Prostate gland (tissue), 2 donors: Measurements from ENCODE around the gene ZSWIM1. TPM values are rescaled to one million over a fixed set of nuclear protein-coding genes. Genes with fewer than 3 reads are reported as not detected.

Source experiments
- DNase-seq: peaks from one replicate; pipeline ENCODE4 v3.0.0-alpha.2; 2019; ENCODE audit warnings: low spot score
- H3K27ac ChIP-seq, 2 donors: fragments of 200-600 bp; sonication (generic); 2 replicates each; pipeline ENCODE4 v1.5.1; 2017 to 2019
- H3K27me3 ChIP-seq: fragments of 200-600 bp; sonication (generic); replicated peaks from 2 replicates; pipeline ENCODE4 v1.5.1; 2019; ENCODE audit not compliant: insufficient read depth
- H3K36me3 ChIP-seq, 2 donors: fragments of 200-600 bp; sonication (generic); 1 replicate in 1 of 2; 2 replicates in 1 of 2; pipeline versions ENCODE4 v1.5.1 to v1.8.1; 2017 to 2019
- H3K4me1 ChIP-seq: fragments of 200-600 bp; sonication (generic); replicated peaks from 2 replicates; pipeline ENCODE4 v1.5.1; 2019
- H3K4me3 ChIP-seq, 2 donors: fragments of 200-600 bp; sonication (generic); 2 replicates each; pipeline ENCODE4 v1.5.1; 2017 to 2019
- H3K9me3 ChIP-seq: fragments of 200-600 bp; sonication (generic); 2 replicates; pipeline ENCODE4 v1.5.1; 2017
- CTCF ChIP-seq, 4 experiments: fragments of 200-600 bp in 2 of 4; fragments of 450-650 bp in 2 of 4; sonication (generic) in 2 of 4; IDR thresholded peaks; 1 replicate in 3 of 4; 2 replicates in 1 of 4; pipeline ENCODE4 v1.5.1; 2016 to 2019; ENCODE audit warnings: antibody characterized with exemption in 4 of 4, mild to moderate bottlenecking in 2 of 4, moderate library complexity in 2 of 4
- POLR2A ChIP-seq: fragments of 450-650 bp; IDR thresholded peaks from one replicate; pipeline ENCODE4 v1.6.1; 2016; ENCODE audit warnings: antibody characterized with exemption, mild to moderate bottlenecking
- POLR2AphosphoS5 ChIP-seq: sonication (generic); formaldehyde crosslinking; IDR thresholded peaks from one replicate; pipeline ENCODE4 v1.6.1; 2017; ENCODE audit warnings: antibody characterized with exemption
- WGBS: methylation state at CpG from one replicate; pipeline ENCODE4 v1.1.5; 2018; 5-methylcytosine and 5-hydroxymethylcytosine counted together
- intact Hi-C: fragments of 100-400 bp; cut with DNase I; formaldehyde crosslinking; loops from one replicate; pipeline ENCODE4 v1.14.2; 2022
- total RNA-seq, 2 donors: library from RNA; depleted of rRNA; stranded (reverse); fragments of >200 nt; gene quantifications; one replicate each; pipeline ENCODE4 v1.1.0, GENCODE V29; 2016

Gene ZSWIM1
- total RNA-seq, 2 donors from 2014 or later = 13.8 to 17.8 TPM

GRCh38 chr20:45853484-45853883 lies 27.5 kb upstream of the ZSWIM1 start:
- no peak overlapping the region for H3K4me3 ChIP-seq
- TF ChIP-seq POLR2AphosphoS5 (no peak), CTCF (IDR thresholded peaks at IDR 0.05) (no peak), POLR2A (no peak)
- no peaks in the 10 kb centered on the region for H3K9me3 ChIP-seq
- peaks cover 14% of the 10 kb centered on the region for H3K4me1 ChIP-seq
- no peaks in the 10 kb centered on the region for H3K27me3 ChIP-seq
- WGBS = 57% methylated on average over 2 of the region's 2 CpGs
- no peak overlapping the region for H3K27ac ChIP-seq
- peaks cover 0 to 4% of the 10 kb centered on the region in 2 donors for H3K36me3 ChIP-seq
- intact Hi-C loops = no loop called here
- DNase-seq = no peak

GRCh38 chr20:45857114-45857881 lies 23.7 kb upstream of the ZSWIM1 start, which contains the start of the genes ACOT8 and ZSWIM3:
ACOT8 (minus strand) TSS chr20:45857392; CDS start chr20:45857315, 77 bp downstream.
ZSWIM3 (plus strand) TSS chr20:45857614; CDS start chr20:45857826, 212 bp downstream.
- peak; percentile 39 for TF ChIP-seq POLR2A
- peak in 1 of 4 experiments; percentile 3 for TF ChIP-seq CTCF (IDR thresholded peaks at IDR 0.05)
- TF ChIP-seq POLR2AphosphoS5 = peak; percentile 99
- intact Hi-C loops = loop anchor here (5.0 kb wide), 1 partner anchor 35 kb away; no protein-coding TSS in a partner anchor
- peak; percentile 100 for DNase-seq
- H3K9me3 ChIP-seq = no peaks in the 10 kb centered on the region
- peak within 1 kb of the TSS; percentile 65 to 70 for H3K27ac ChIP-seq
- peak within 1 kb of the TSS; percentile 60 to 73 for H3K4me3 ChIP-seq
- no peaks in the 10 kb centered on the region for H3K27me3 ChIP-seq
- peaks cover 14% of the 10 kb centered on the region for H3K4me1 ChIP-seq
- no peaks in the 10 kb centered on the region for H3K36me3 ChIP-seq
- WGBS = 0% methylated on average over 36 of the region's 36 CpGs

GRCh38 chr20:45857882-45858216 lies 23.2 kb upstream of the ZSWIM1 start:
- intact Hi-C loops = loop anchor here (5.0 kb wide), 1 partner anchor 36 kb away; no protein-coding TSS in a partner anchor
- Histone ChIP-seq H3K4me3 (peak overlapping the region; percentile 60 to 73), H3K9me3 (no peaks in the 10 kb centered on the region), H3K27ac (peak overlapping the region; percentile 65 to 70), H3K36me3 (no peaks in the 10 kb centered on the region), H3K27me3 (no peaks in the 10 kb centered on the region), H3K4me1 (peaks cover 14% of the 10 kb centered on the region)
- TF ChIP-seq POLR2A = no peak
- TF ChIP-seq POLR2AphosphoS5 = no peak
- TF ChIP-seq CTCF (IDR thresholded peaks at IDR 0.05) = no peak
- DNase-seq = no peak
- WGBS = 12% methylated on average over 13 of the region's 13 CpGs

- no peaks in the 10 kb centered on the region for H3K9me3 ChIP-seq
- TF ChIP-seq POLR2AphosphoS5 (no peak), POLR2A (no peak), CTCF (IDR thresholded peaks at IDR 0.05) (no peak)
- H3K4me1 ChIP-seq = peaks cover 14% of the 10 kb centered on the region
- no peak overlapping the region for H3K27ac ChIP-seq
- no peak overlapping the region for H3K4me3 ChIP-seq
- no peaks in the 10 kb centered on the region for H3K27me3 ChIP-seq
- DNase-seq = no peak
- 94% methylated on average over 5 of the region's 5 CpGs for WGBS
- no peaks in the 10 kb centered on the region for H3K36me3 ChIP-seq
- intact Hi-C loops = loop anchor here (5.0 kb wide), 1 partner anchor 38 kb away; no protein-coding TSS in a partner anchor
These were observed 21.1 kb upstream of the ZSWIM1 start for GRCh38 chr20:45859916-45860315.
